Fibroblast of villous mesenchyme (primary cell): ENCODE measurements around the gene FTO. TPM values are rescaled to one million over a fixed set of nuclear protein-coding genes. Genes with fewer than 3 reads are reported as not detected.

Experiments
- DNase-seq: peaks from one replicate; pipeline ENCODE4 v3.0.0-alpha.2; 2010; ENCODE audit warnings: low read depth
- H3K4me3 ChIP-seq: 2 replicates; pipeline ENCODE4 v1.5.1; 2011; ENCODE audit warnings: low read depth, mild to moderate bottlenecking, low read length
- CTCF ChIP-seq: IDR thresholded peaks from 2 replicates; pipeline ENCODE4 v1.5.1; 2012; ENCODE audit warnings: low read depth, mild to moderate bottlenecking, low read length; ENCODE audit not compliant: insufficient read depth
- total RNA-seq: library from RNA; depleted of rRNA; stranded (reverse); fragments of >200 nt; gene quantifications from 2 replicates; pipeline ENCODE4 v1.2.3, GENCODE V29; 2012

The FTO gene
- total RNA-seq, 1 donor, result 157 TPM

- no peak for DNase-seq
- no peak for TF ChIP-seq CTCF
- H3K4me3 ChIP-seq, result no peak overlapping the region
Measured at GRCh38 chr16:54152362-54153239, 448.6 kb downstream of the FTO start.

GRCh38 chr16:54153240-54153934 lies 449.4 kb downstream of the FTO start:
- TF ChIP-seq CTCF, result no peak
- H3K4me3 ChIP-seq, result no peak overlapping the region
- no peak for DNase-seq

- no peak for DNase-seq
- no peak for TF ChIP-seq CTCF
Measured at GRCh38 chr16:54156349-54156748, 452.4 kb downstream of the FTO start.

GRCh38 chr16:54158986-54159385 lies 455.0 kb downstream of the FTO start:
- H3K4me3 ChIP-seq, result no peak overlapping the region
- no peak for DNase-seq
- TF ChIP-seq CTCF, result no peak

More at GRCh38 chr16:54156349-54156748, 452.4 kb downstream of the FTO start:
- no peak overlapping the region for H3K4me3 ChIP-seq

- no peak for TF ChIP-seq CTCF
- no peak overlapping the region for H3K4me3 ChIP-seq
- DNase-seq, result no peak
Measured at GRCh38 chr16:54159490-54160080, 455.6 kb downstream of the FTO start.

GRCh38 chr16:54160252-54160860 lies 456.4 kb downstream of the FTO start:
- DNase-seq, result no peak
- no peak for TF ChIP-seq CTCF
- no peak overlapping the region for H3K4me3 ChIP-seq
